GM18868 (cell line): ENCODE results near the gene PARS2.
A peak's percentile ranks its signal among the peaks of the same experiment; 100 is the strongest.

Source experiments
- ATAC-seq: cut with Tn5 transposase; IDR thresholded peaks from one replicate; pipeline ENCODE4 v1.9.1; 2021; ENCODE audit warnings: mild to moderate bottlenecking, moderate library complexity; ENCODE audit not compliant: unreplicated experiment

PARS2 gene

GRCh38 chr1:54742282-54742681 is 22.0 kb downstream of the PARS2 start:
- ATAC-seq: no peak

- ATAC-seq: no peak
These were observed 22.8 kb downstream of the PARS2 start for GRCh38 chr1:54741531-54741930.

- ATAC-seq: no peak
These were observed 26.1 kb downstream of the PARS2 start for GRCh38 chr1:54738244-54738643.

GRCh38 chr1:54736685-54737084 is 27.6 kb downstream of the PARS2 start:
- no peak for ATAC-seq

- no peak for ATAC-seq
These were observed 36.3 kb downstream of the PARS2 start for GRCh38 chr1:54728027-54728426.

- ATAC-seq: no peak
These were observed 39.6 kb downstream of the PARS2 start for GRCh38 chr1:54724771-54725170.

GRCh38 chr1:54723985-54724384 is 40.3 kb downstream of the PARS2 start:
- no peak for ATAC-seq

GRCh38 chr1:54721719-54722118 is 42.6 kb downstream of the PARS2 start:
- no peak for ATAC-seq

GRCh38 chr1:54716299-54717047 is 47.9 kb downstream of the PARS2 start:
- no peak for ATAC-seq

- peak; percentile 97 for ATAC-seq
These were observed 48.6 kb downstream of the PARS2 start, which contains the start of gene TTC4 for GRCh38 chr1:54715493-54716298. TSS of gene TTC4 (plus strand) at chr1:54715861. CDS start at chr1:54715909, 48 bp downstream.

GRCh38 chr1:54714881-54715492 is 49.3 kb downstream of the PARS2 start:
- no peak for ATAC-seq

- ATAC-seq: no peak
These were observed 52.8 kb downstream of the PARS2 start for GRCh38 chr1:54711536-54711935.

GRCh38 chr1:54710841-54711240 is 53.5 kb downstream of the PARS2 start:
- ATAC-seq: no peak

- no peak for ATAC-seq
These were observed 53.9 kb downstream of the PARS2 start for GRCh38 chr1:54710434-54710833.

GRCh38 chr1:54709547-54710292 is 54.6 kb downstream of the PARS2 start:
- ATAC-seq: no peak

- no peak for ATAC-seq
These were observed 55.9 kb downstream of the PARS2 start for GRCh38 chr1:54708385-54708784.
